NT2/D1 (cell line): ENCODE data around the gene TMEM129.

Source experiments
- DNase-seq: peaks from one replicate; pipeline ENCODE4 v3.0.0-alpha.2; 2011; ENCODE audit warnings: low read depth, low spot score
- H3K27me3 ChIP-seq: 2 replicates; pipeline ENCODE4 v1.6.0; 2011; ENCODE audit warnings: mild to moderate bottlenecking; ENCODE audit not compliant: insufficient read length, insufficient read depth
- H3K36me3 ChIP-seq: 2 replicates; pipeline ENCODE4 v1.6.1; 2011; ENCODE audit warnings: mild to moderate bottlenecking, low read length, mixed read lengths; ENCODE audit not compliant: insufficient read depth, insufficient read length
- H3K4me1 ChIP-seq: 2 replicates; pipeline ENCODE4 v1.5.1; 2011; ENCODE audit not compliant: insufficient read depth, insufficient read length
- H3K4me3 ChIP-seq: 2 replicates; pipeline ENCODE4 v1.5.1; 2011; ENCODE audit warnings: low read depth; ENCODE audit not compliant: insufficient read length
- H3K9ac ChIP-seq: 2 replicates; pipeline ENCODE4 v1.6.0; 2011; ENCODE audit warnings: low read depth; ENCODE audit not compliant: insufficient read length
- H3K9me3 ChIP-seq: 2 replicates; pipeline ENCODE4 v1.5.1; 2011; ENCODE audit warnings: mild to moderate bottlenecking, low read length; ENCODE audit not compliant: insufficient read depth
- SUZ12 ChIP-seq: IDR thresholded peaks from 2 replicates; pipeline ENCODE4 v1.6.1; 2011; ENCODE audit not compliant: insufficient read length, insufficient read depth; ENCODE audit errors: extremely low read depth
- YY1 ChIP-seq: IDR thresholded peaks from 2 replicates; pipeline ENCODE4 v1.6.1; 2011; ENCODE audit not compliant: insufficient read length, insufficient read depth
- ZNF274 ChIP-seq: IDR thresholded peaks from 2 replicates; pipeline ENCODE4 v1.6.1; 2011; ENCODE audit warnings: mild to moderate bottlenecking, low read depth, low read length

Gene TMEM129

GRCh38 chr4:1695913-1696312 is 25.2 kb downstream of the TMEM129 start:
- no peak for TF ChIP-seq ZNF274
- no peak for TF ChIP-seq YY1
- TF ChIP-seq SUZ12: no peak
- DNase-seq: no peak
- Histone ChIP-seq H3K9ac (no peak overlapping the region), H3K4me1 (no peaks in the 10 kb centered on the region), H3K4me3 (no peak overlapping the region), H3K27me3 (no peaks in the 10 kb centered on the region), H3K36me3 (peaks cover 94% of the 10 kb centered on the region), H3K9me3 (no peaks in the 10 kb centered on the region)

- Histone ChIP-seq H3K27me3 (no peaks in the 10 kb centered on the region), H3K4me1 (no peaks in the 10 kb centered on the region), H3K9ac (no peak overlapping the region), H3K36me3 (peaks cover 81% of the 10 kb centered on the region), H3K4me3 (no peak overlapping the region), H3K9me3 (no peaks in the 10 kb centered on the region)
- TF ChIP-seq YY1 (no peak), SUZ12 (no peak), ZNF274 (no peak)
- peak; percentile 80 for DNase-seq
Measured at GRCh38 chr4:1693131-1693896, 27.8 kb downstream of the TMEM129 start.

- peaks cover 72% of the 10 kb centered on the region for H3K36me3 ChIP-seq
- no peak overlapping the region for H3K4me3 ChIP-seq
- H3K9me3 ChIP-seq: no peaks in the 10 kb centered on the region
- H3K9ac ChIP-seq: no peak overlapping the region
- H3K27me3 ChIP-seq: no peaks in the 10 kb centered on the region
- TF ChIP-seq ZNF274 (no peak), SUZ12 (no peak), YY1 (no peak)
- H3K4me1 ChIP-seq: no peaks in the 10 kb centered on the region
- no peak for DNase-seq
Measured at GRCh38 chr4:1691737-1692373, 29.3 kb downstream of the TMEM129 start.

- H3K9me3 ChIP-seq: no peaks in the 10 kb centered on the region
- no peak overlapping the region for H3K4me3 ChIP-seq
- TF ChIP-seq SUZ12: no peak
- no peak for TF ChIP-seq YY1
- TF ChIP-seq ZNF274: no peak
- H3K9ac ChIP-seq: no peak overlapping the region
- H3K27me3 ChIP-seq: no peaks in the 10 kb centered on the region
- H3K4me1 ChIP-seq: peaks cover 4% of the 10 kb centered on the region
- H3K36me3 ChIP-seq: peaks cover 60% of the 10 kb centered on the region
- DNase-seq: no peak
Measured at GRCh38 chr4:1690698-1691097, 30.4 kb downstream of the TMEM129 start.

- Histone ChIP-seq H3K9me3 (no peaks in the 10 kb centered on the region), H3K4me1 (peaks cover 4% of the 10 kb centered on the region), H3K36me3 (peaks cover 19% of the 10 kb centered on the region), H3K9ac (peak overlapping the region; percentile 36), H3K27me3 (peaks cover 13% of the 10 kb centered on the region), H3K4me3 (no peak overlapping the region)
- DNase-seq: no peak
- TF ChIP-seq SUZ12: no peak
- no peak for TF ChIP-seq ZNF274
- TF ChIP-seq YY1: no peak
Measured at GRCh38 chr4:1686440-1687036, 34.6 kb downstream of the TMEM129 start.

GRCh38 chr4:1685235-1686150 is 35.6 kb downstream of the TMEM129 start:
- H3K4me1 ChIP-seq: peaks cover 4% of the 10 kb centered on the region
- no peak for DNase-seq
- H3K9ac ChIP-seq: no peak overlapping the region
- peaks cover 13% of the 10 kb centered on the region for H3K27me3 ChIP-seq
- H3K4me3 ChIP-seq: no peak overlapping the region
- peaks cover 9% of the 10 kb centered on the region for H3K36me3 ChIP-seq
- H3K9me3 ChIP-seq: no peaks in the 10 kb centered on the region
- TF ChIP-seq SUZ12 (no peak), ZNF274 (no peak), YY1 (no peak)
